GM21717 (cell line): Measurements from ENCODE around the gene DUS2.
A peak's percentile ranks its signal among the peaks of the same experiment; 100 is the strongest.

Source experiments
- ATAC-seq: cut with Tn5 transposase; IDR thresholded peaks from one replicate; pipeline ENCODE4 v1.9.1; 2021; ENCODE audit warnings: mild to moderate bottlenecking, moderate library complexity; ENCODE audit not compliant: unreplicated experiment

DUS2 gene

GRCh38 chr16:68040506-68041288 lies 17.6 kb downstream of the DUS2 start:
- ATAC-seq: peak; percentile 79

- no peak for ATAC-seq
Observed at GRCh38 chr16:68041783-68042182, 18.7 kb downstream of the DUS2 start.

- ATAC-seq: no peak
Observed at GRCh38 chr16:68046106-68046505, 23.0 kb downstream of the DUS2 start.

GRCh38 chr16:68047987-68048386 lies 24.9 kb downstream of the DUS2 start:
- no peak for ATAC-seq

- no peak for ATAC-seq
Observed at GRCh38 chr16:68049449-68049848, 26.4 kb downstream of the DUS2 start.

GRCh38 chr16:68055395-68055794 lies 32.3 kb downstream of the DUS2 start:
- ATAC-seq: no peak

GRCh38 chr16:68059804-68060203 lies 36.7 kb downstream of the DUS2 start:
- ATAC-seq: no peak

GRCh38 chr16:68061396-68061795 lies 38.3 kb downstream of the DUS2 start:
- no peak for ATAC-seq

GRCh38 chr16:68062910-68063393 lies 39.9 kb downstream of the DUS2 start:
- no peak for ATAC-seq

- no peak for ATAC-seq
Observed at GRCh38 chr16:68064791-68065365, 41.8 kb downstream of the DUS2 start.

GRCh38 chr16:68065716-68066305 lies 42.7 kb downstream of the DUS2 start:
- no peak for ATAC-seq

GRCh38 chr16:68066763-68067162 lies 43.7 kb downstream of the DUS2 start:
- ATAC-seq: no peak

GRCh38 chr16:68068926-68069325 lies 45.8 kb downstream of the DUS2 start:
- ATAC-seq: no peak

GRCh38 chr16:68069511-68070248 lies 46.6 kb downstream of the DUS2 start:
- no peak for ATAC-seq

GRCh38 chr16:68070249-68070730 lies 47.2 kb downstream of the DUS2 start:
- ATAC-seq: no peak

GRCh38 chr16:68070806-68071517 lies 47.9 kb downstream of the DUS2 start:
- no peak for ATAC-seq

GRCh38 chr16:68071518-68071901 lies 48.4 kb downstream of the DUS2 start:
- ATAC-seq: no peak

GRCh38 chr16:68072038-68072695 lies 49.1 kb downstream of the DUS2 start:
- no peak for ATAC-seq

GRCh38 chr16:68073902-68074760 lies 51.0 kb downstream of the DUS2 start:
- no peak for ATAC-seq
